CD14-positive monocyte (primary cell): Measurements from ENCODE around the gene NUTM2G. TPM values are rescaled to one million over a fixed set of nuclear protein-coding genes. Genes with fewer than 3 reads are reported as not detected.

Experiments
- DNase-seq, 3 donors: peaks; one replicate each; pipeline ENCODE4 v3.0.0-alpha.2; 2011 to 2022
- H2AFZ ChIP-seq: 2 replicates; pipeline ENCODE4 v1.6.0; 2012; ENCODE audit warnings: mild to moderate bottlenecking, low read depth, low read length, inconsistent platforms; ENCODE audit not compliant: insufficient read depth, poor library complexity, severe bottlenecking
- H3K27ac ChIP-seq, 2 donors: 1 replicate in 1 of 2; 2 replicates in 1 of 2; pipeline ENCODE4 v1.5.1; 2012 to 2013; ENCODE audit warnings: low read length in 2 of 2, control low read depth in 1 of 2, inconsistent platforms in 1 of 2, low read depth in 1 of 2, mild to moderate bottlenecking in 1 of 2
- H3K27me3 ChIP-seq, 2 donors: one replicate each; pipeline versions ENCODE4 v1.6.0 to v1.6.1; 2011 to 2013; ENCODE audit warnings: low read length in 2 of 2; ENCODE audit not compliant: control insufficient read depth in 2 of 2, insufficient read depth in 2 of 2
- H3K36me3 ChIP-seq, 2 donors: replicated peaks in 1 of 2; 1 replicate in 1 of 2; 2 replicates in 1 of 2; pipeline versions ENCODE4 v1.5.1 to v1.6.1; 2012 to 2013; ENCODE audit warnings: low read length in 2 of 2, control low read depth in 1 of 2, inconsistent platforms in 1 of 2, mild to moderate bottlenecking in 1 of 2; ENCODE audit not compliant: insufficient read depth in 2 of 2, control insufficient read depth in 1 of 2
- H3K4me1 ChIP-seq, 2 donors: 1 replicate in 1 of 2; 2 replicates in 1 of 2; pipeline versions ENCODE4 v1.5.1 to v1.6.1; 2012 to 2013; ENCODE audit warnings: low read length in 2 of 2, control low read depth in 1 of 2, inconsistent platforms in 1 of 2, mild to moderate bottlenecking in 1 of 2, moderate library complexity in 1 of 2; ENCODE audit not compliant: insufficient read depth in 2 of 2, control insufficient read depth in 1 of 2
- H3K4me2 ChIP-seq: replicated peaks from 2 replicates; pipeline ENCODE3; 2012; ENCODE audit warnings: low read length, moderate library complexity, mild to moderate bottlenecking; ENCODE audit not compliant: poor library complexity, severe bottlenecking; ENCODE audit errors: extremely low read depth
- H3K4me3 ChIP-seq, 3 experiments: fragments of 200-600 bp in 1 of 3; sonication (generic) in 1 of 3; replicated peaks in 1 of 3; 1 replicate in 2 of 3; 2 replicates in 1 of 3; pipeline ENCODE4 v1.5.1; 2011 to 2013; ENCODE audit warnings: low read length in 3 of 3, mild to moderate bottlenecking in 3 of 3, control low read depth in 2 of 3, low read depth in 2 of 3, inconsistent platforms in 1 of 3, moderate library complexity in 1 of 3
- H3K79me2 ChIP-seq: 2 replicates; pipeline ENCODE4 v1.6.0; 2012; ENCODE audit warnings: mild to moderate bottlenecking, control low read depth, inconsistent platforms, low read length, moderate library complexity; ENCODE audit not compliant: insufficient read depth
- H3K9ac ChIP-seq: 2 replicates; pipeline ENCODE4 v1.6.0; 2017; ENCODE audit warnings: low read length, mild to moderate bottlenecking; ENCODE audit not compliant: insufficient read depth, poor library complexity, severe bottlenecking
- H3K9me3 ChIP-seq, 2 donors: replicated peaks in 1 of 2; 1 replicate in 1 of 2; 2 replicates in 1 of 2; pipeline versions ENCODE4 v1.5.1 to v1.6.1; 2012 to 2013; ENCODE audit warnings: low read length in 2 of 2, control low read depth in 1 of 2; ENCODE audit not compliant: control insufficient read depth in 1 of 2, insufficient read depth in 1 of 2
- H4K20me1 ChIP-seq: 2 replicates; pipeline ENCODE4 v1.6.0; 2012; ENCODE audit warnings: mild to moderate bottlenecking, low read length, control low read depth, moderate library complexity; ENCODE audit not compliant: insufficient read depth
- H3K27ac Mint-ChIP-seq, 7 donors: one replicate each; pipeline ENCODE4 v1.8.0; 2020; ENCODE audit warnings: mild to moderate bottlenecking in 7 of 7, mixed read lengths in 7 of 7, moderate library complexity in 6 of 7, inconsistent platforms in 2 of 7
- H3K27me3 Mint-ChIP-seq, 3 donors: one replicate each; pipeline ENCODE4 v1.8.0; 2021 to 2022; ENCODE audit warnings: low read depth in 3 of 3, mild to moderate bottlenecking in 3 of 3, mixed read lengths in 3 of 3, moderate library complexity in 3 of 3, inconsistent platforms in 1 of 3
- H3K36me3 Mint-ChIP-seq, 2 donors: one replicate each; pipeline ENCODE4 v1.8.0; 2020; ENCODE audit warnings: mixed read lengths in 2 of 2, inconsistent platforms in 1 of 2, mild to moderate bottlenecking in 1 of 2
- H3K4me1 Mint-ChIP-seq: one replicate; pipeline ENCODE4 v1.8.0; 2020; ENCODE audit warnings: mild to moderate bottlenecking, mixed read lengths
- H3K4me3 Mint-ChIP-seq, 2 donors: one replicate each; pipeline ENCODE4 v1.8.0; 2020; ENCODE audit warnings: mild to moderate bottlenecking in 2 of 2, mixed read lengths in 2 of 2, moderate library complexity in 1 of 2
- H3K9me3 Mint-ChIP-seq, 7 donors: one replicate each; pipeline ENCODE4 v1.8.0; 2020 to 2022; ENCODE audit warnings: mixed read lengths in 7 of 7, mild to moderate bottlenecking in 6 of 7, moderate library complexity in 6 of 7, inconsistent platforms in 2 of 7
- WGBS: methylation state at CpG from one replicate; pipeline ENCODE4 v1.1.5; 2013; ENCODE audit warnings: missing lambda C conversion rate; ENCODE audit not compliant: insufficient coverage; 5-methylcytosine and 5-hydroxymethylcytosine counted together
- intact Hi-C, 2 donors: fragments of 100-400 bp; cut with micrococcal nuclease; formaldehyde crosslinking; loops; one replicate each; pipeline versions ENCODE4 v1.15.0 to v1.15.1; 2023
- polyA plus RNA-seq, 3 donors: library from polyadenylated mRNA; depleted of rRNA in 1 of 3; unstranded in 2 of 3; stranded (reverse) in 1 of 3; fragments of 300-500 nt in 2 of 3; fragments of >200 nt in 1 of 3; fragmentation: Illumina TruSeq in 2 of 3; gene quantifications; 1 replicate in 2 of 3; 2 replicates in 1 of 3; pipeline ENCODE4 v1.2.3, GENCODE V29; 2012 to 2021
- TF ChIP-seq, protein P1 (sequence below): fragments of 200-600 bp; IDR thresholded peaks from one replicate; pipeline ENCODE4 v1.8.0; 2022; ENCODE audit warnings: antibody characterized with exemption, mild to moderate bottlenecking

Gene NUTM2G
- polyA plus RNA-seq, 3 donors, result not detected

DNA sequence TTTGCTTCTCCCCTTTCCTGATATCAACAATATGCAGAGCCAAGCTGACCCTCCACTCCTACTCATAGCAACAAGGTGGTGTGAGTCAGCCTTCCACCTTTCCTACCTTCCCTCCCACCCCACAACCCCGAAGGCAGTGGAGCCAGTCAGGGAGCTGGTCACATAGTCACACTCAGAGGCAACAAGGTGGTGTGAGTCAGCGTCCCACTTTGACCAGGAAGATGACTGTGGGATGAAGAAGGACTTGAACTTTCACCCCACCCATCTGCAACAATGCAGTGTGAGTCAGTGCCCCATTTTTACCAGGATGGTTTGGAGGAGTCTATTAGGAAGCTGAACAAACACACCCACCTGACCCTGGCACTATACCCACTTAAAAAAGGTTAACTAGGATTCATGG is 44.2 kb upstream of the NUTM2G start:
- Mint-ChIP-seq H3K4me3 (no peak overlapping the region), H3K27me3 (peaks cover 3 to 13% (median 4%) of the 10 kb centered on the region in 3 donors), H3K27ac (peak overlapping the region in 1 of 7 donors; percentile 30), H3K4me1 (peaks cover 24% of the 10 kb centered on the region), H3K9me3 (peaks cover 0 to 6% (median 4%) of the 10 kb centered on the region in 7 donors), H3K36me3 (peaks cover 6 to 10% of the 10 kb centered on the region in 2 donors)
- H3K79me2 ChIP-seq, result no peaks in the 10 kb centered on the region
- TF ChIP-seq, protein P1, sequence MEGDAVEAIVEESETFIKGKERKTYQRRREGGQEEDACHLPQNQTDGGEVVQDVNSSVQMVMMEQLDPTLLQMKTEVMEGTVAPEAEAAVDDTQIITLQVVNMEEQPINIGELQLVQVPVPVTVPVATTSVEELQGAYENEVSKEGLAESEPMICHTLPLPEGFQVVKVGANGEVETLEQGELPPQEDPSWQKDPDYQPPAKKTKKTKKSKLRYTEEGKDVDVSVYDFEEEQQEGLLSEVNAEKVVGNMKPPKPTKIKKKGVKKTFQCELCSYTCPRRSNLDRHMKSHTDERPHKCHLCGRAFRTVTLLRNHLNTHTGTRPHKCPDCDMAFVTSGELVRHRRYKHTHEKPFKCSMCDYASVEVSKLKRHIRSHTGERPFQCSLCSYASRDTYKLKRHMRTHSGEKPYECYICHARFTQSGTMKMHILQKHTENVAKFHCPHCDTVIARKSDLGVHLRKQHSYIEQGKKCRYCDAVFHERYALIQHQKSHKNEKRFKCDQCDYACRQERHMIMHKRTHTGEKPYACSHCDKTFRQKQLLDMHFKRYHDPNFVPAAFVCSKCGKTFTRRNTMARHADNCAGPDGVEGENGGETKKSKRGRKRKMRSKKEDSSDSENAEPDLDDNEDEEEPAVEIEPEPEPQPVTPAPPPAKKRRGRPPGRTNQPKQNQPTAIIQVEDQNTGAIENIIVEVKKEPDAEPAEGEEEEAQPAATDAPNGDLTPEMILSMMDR, result no peak
- DNase-seq, result peak; percentile 2 to 49 (median 20)
- WGBS, result no CpG with 5 or more reads among the region's 2 CpGs
- no peak overlapping the region for H3K4me2 ChIP-seq
- no peak overlapping the region for H2AFZ ChIP-seq
- intact Hi-C loops, result no loop called here
- H3K36me3 ChIP-seq, result no peaks in the 10 kb centered on the region
- H3K9me3 ChIP-seq, result peaks cover 0 to 3% of the 10 kb centered on the region in 2 donors
- no peak overlapping the region for H3K9ac ChIP-seq
- H3K27me3 ChIP-seq, result peaks cover 0 to 7% of the 10 kb centered on the region in 2 donors
- H3K4me3 ChIP-seq, result no peak overlapping the region
- H3K4me1 ChIP-seq, result peaks cover 8% of the 10 kb centered on the region in 2 donors
- no peaks in the 10 kb centered on the region for H4K20me1 ChIP-seq
- no peak overlapping the region for H3K27ac ChIP-seq

DNA sequence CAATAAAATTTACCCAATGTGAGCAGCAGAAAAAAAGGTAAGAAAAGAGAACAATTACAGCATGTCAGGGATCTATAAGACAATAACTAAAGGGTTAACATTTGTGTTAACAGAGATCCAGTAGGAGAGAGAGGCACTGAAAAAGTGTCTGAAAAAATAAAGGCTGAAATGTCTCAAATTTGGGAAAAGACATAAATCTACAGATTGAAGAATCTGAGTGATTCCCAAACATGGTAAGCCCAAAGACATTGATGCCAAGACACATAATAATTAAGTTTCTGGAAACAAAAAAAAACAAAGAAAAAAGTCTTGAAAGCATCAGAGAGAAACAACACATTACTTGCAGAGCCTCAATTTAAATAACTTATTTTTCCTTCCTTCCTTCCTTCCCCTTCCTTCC is 43.2 kb upstream of the NUTM2G start:
- H3K4me3 Mint-ChIP-seq, result no peak overlapping the region
- DNase-seq, result no peak
- Histone ChIP-seq H3K9me3 (peaks cover 0 to 3% of the 10 kb centered on the region in 2 donors), H3K4me3 (no peak overlapping the region), H3K4me1 (peaks cover 8% of the 10 kb centered on the region in 2 donors), H2AFZ (no peak overlapping the region), H3K36me3 (peaks cover 0 to 7% of the 10 kb centered on the region in 2 donors), H3K79me2 (no peaks in the 10 kb centered on the region), H3K4me2 (no peak overlapping the region), H3K9ac (no peak overlapping the region), H3K27ac (no peak overlapping the region), H4K20me1 (no peaks in the 10 kb centered on the region), H3K27me3 (no peaks in the 10 kb centered on the region)
- H3K27me3 Mint-ChIP-seq, result peaks cover 0 to 5% (median under 1%) of the 10 kb centered on the region in 3 donors
- TF ChIP-seq, protein P1, result no peak
- H3K9me3 Mint-ChIP-seq, result peaks cover 0 to 6% (median 3%) of the 10 kb centered on the region in 7 donors
- intact Hi-C loops, result no loop called here
- no peak overlapping the region for H3K27ac Mint-ChIP-seq
- peaks cover 20% of the 10 kb centered on the region for H3K4me1 Mint-ChIP-seq
- peaks cover 13 to 18% of the 10 kb centered on the region in 2 donors for H3K36me3 Mint-ChIP-seq
